ENCODE results near the gene PPP1R9B.

Gene PPP1R9B, protein sequence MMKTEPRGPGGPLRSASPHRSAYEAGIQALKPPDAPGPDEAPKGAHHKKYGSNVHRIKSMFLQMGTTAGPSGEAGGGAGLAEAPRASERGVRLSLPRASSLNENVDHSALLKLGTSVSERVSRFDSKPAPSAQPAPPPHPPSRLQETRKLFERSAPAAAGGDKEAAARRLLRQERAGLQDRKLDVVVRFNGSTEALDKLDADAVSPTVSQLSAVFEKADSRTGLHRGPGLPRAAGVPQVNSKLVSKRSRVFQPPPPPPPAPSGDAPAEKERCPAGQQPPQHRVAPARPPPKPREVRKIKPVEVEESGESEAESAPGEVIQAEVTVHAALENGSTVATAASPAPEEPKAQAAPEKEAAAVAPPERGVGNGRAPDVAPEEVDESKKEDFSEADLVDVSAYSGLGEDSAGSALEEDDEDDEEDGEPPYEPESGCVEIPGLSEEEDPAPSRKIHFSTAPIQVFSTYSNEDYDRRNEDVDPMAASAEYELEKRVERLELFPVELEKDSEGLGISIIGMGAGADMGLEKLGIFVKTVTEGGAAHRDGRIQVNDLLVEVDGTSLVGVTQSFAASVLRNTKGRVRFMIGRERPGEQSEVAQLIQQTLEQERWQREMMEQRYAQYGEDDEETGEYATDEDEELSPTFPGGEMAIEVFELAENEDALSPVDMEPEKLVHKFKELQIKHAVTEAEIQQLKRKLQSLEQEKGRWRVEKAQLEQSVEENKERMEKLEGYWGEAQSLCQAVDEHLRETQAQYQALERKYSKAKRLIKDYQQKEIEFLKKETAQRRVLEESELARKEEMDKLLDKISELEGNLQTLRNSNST

DNA sequence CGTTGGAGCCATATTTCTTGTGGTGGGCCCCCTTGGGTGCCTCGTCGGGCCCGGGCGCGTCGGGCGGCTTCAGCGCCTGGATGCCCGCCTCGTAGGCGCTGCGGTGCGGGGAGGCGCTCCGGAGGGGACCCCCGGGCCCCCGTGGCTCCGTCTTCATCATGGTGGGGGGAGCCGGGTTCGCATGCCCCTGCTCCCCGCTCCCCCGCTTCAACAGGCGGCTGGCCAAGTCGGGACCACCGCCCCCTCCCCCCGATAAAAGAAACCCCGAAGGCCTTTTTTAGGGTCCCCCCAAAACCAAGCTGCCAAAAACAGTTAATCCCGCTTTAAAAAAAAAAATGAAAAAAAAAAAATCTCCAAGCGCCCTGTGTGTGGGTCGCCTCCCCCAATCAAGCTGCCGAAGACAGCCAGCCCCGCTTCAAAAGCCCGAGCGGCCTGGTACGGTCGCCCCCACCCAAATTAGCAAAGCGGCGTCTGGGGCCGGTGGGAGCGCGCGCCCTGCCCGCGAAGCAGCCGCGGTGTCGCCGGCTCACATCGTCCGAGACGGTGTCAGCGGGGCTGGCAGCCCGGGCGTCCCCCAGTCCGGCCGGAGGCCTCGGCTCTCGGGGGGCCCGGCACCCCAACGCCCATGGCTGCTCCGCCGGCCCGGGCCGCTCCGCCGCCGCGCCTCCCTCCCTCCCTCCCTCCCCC, at the start of gene PPP1R9B:
Gene PPP1R9B (minus strand): TSS at position 324 of the 687 bp plus-strand sequence. CDS start 164 bp downstream, at position 160.
- peak; percentile 29 for DNase-seq

DNA sequence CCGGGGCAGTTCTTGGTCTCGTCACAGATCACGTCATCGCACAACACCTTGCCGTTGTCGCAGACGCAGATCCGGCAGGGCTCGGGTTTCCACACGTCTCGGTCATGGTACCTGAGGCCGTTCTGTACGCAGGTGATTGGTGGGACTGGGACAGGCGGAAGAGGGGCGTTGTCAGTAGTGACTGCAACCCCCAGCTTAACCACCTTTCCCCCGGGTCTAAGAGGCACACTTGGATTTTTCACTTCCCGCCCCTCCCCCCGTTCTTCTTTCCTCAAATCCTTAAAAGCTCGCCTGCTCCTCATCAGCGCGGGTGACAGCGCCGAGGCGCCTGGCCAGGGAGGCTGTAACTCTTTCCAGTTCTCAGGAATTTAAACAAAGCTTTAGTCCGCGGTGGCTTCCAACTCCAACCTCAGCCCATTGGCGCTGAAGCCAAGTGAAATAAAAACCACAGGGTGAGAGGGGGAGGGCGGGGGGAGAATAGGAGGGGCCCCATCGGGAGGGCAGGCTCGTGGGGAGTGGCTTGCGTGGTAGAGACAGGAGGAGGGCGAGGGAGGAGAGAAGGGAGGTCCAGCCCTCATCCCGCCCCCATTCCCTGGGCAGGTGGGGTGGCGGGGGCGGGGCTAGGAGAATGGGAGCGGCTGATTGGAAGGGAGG, 49.5 kb upstream of the PPP1R9B start:
- peak; percentile 54 for DNase-seq

DNA sequence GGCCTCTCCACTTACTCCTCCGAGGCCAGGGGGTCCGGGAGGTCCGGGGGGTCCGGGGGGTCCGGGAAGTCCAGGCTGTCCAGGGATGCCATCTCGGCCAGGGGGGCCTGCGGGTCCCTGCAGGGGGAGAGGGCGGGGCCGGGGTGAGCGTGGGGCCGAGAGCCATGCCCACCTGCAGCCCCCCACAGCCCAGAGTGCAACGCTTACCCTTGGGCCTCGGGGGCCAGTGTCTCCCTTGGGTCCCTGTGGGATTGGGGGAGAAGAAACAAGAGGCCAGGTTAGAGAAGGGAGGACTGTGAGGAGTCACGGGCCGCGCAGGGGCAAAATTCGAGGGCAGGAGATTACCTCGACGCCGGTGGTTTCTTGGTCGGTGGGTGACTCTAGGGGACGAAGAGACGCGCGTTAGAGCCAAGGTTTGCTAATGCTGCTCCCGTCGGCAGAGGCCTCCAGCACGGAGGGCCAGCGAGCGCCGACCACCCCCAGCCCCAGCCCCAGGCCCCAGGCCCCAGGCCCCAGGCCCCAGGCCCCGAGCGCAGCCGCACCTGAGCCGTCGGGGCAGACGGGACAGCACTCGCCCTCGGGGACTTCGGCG, 48.8 kb upstream of the PPP1R9B start:
- DNase-seq = no peak

DNA sequence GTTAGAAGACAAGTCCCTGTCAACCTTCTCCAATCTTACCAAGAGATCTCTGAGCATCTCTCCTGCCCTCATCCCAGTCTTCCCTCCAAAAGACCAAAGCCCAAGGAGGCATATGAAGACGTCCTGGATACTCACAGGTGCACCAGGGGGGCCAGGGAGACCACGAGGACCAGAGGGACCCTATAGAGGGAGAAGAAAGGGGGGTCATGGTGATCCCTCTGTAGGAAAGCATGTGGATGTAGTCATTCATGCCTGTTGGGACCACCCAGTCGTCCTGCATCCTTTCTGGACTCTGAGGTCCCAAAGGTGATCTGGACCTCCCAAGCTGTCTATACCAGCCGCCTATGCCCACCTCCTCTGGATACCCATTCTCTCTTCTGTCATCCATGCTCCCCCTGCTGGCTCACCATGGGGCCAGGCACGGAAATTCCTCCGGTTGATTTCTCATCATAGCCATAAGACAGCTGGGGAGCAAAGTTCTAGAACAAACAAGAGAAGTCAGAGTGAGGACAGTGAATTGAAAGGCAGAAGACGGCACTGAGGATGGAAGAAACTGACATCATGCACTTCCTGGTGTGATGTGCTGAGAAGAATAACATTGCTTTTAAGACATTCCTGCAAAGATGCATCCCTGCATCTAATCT, 47.7 kb upstream of the PPP1R9B start:
- peak; percentile 49 for DNase-seq

DNA sequence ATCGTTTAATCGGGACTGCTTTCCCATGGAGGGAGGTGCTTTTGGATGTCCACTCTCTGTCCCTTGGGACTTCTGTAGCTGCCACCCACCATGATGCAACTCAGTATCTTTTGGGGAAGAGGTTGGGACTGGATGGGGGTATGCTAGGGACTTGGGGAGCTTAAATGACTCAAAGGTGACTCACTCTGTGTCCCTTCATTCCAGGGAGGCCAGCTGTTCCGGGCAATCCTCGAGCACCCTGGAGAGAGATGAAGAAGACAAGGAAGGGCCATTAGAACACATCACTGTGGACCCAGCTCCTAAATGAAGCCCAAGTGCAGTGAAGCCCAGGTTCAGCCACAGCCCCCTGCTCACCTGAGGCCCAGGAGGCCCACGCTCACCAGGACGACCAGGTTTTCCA, 46.3 kb upstream of the PPP1R9B start:
- DNase-seq = no peak

DNA sequence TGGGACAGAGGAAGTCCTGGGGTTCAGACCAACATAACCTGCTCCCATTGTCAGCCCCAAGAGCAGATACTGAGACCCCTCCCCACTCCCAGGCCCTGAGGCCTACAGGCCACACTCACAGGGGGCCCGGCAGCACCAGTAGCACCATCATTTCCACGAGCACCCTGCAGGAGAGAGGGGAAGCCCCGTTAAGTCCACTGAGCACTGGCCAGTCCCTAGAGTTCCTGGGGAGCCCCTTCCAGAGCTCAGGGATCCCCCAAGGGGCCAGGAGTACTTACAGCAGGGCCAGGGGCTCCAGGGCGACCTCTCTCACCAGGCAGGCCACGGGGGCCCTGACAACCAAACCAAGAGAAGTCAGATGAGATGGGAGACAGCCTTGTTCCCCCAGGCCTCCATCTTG, 45.6 kb upstream of the PPP1R9B start:
- no peak for DNase-seq

DNA sequence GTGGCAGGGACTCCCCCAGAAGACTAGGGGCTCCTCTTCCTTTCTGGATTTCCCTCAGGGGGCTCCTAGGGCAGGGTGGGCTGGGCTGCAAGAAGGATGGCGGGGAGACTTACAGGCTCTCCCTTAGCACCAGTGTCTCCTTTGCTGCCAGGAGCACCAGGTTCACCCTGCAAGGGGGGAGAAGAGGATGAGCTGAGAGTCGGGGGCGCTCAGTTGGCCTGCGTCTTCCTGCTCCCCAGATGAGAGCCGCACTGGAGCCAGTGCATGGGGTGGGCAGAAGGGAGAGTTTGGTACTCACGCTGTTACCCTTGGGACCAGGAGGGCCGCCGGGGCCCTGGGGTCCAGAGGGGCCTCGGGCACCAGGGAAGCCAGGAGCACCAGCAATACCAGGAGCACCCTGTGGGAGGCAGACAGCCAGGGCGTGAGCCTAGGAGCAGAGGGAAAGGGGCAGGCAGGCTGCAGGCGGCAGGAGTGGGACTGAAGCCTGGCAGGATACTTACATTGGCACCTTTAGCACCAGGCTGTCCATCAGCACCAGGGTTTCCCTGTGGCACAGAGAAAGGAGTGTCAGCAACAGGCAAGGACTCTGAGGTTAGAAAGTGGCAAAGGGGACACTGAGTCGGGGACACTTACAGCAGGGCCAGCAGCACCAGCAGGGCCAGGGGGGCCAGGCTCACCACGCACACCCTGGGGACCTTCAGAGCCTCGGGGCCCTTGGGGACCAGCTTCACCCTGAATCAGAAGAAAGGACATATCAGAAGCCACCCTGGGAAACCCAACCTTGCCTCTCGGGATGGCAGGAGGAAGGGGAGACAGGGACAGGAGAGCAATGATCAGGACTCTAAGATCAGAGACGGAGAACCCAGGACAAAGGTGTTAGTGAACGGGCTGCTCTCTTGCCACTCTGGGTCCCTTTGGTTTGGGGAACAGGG, 44.7 kb upstream of the PPP1R9B start:
- no peak for DNase-seq

DNA sequence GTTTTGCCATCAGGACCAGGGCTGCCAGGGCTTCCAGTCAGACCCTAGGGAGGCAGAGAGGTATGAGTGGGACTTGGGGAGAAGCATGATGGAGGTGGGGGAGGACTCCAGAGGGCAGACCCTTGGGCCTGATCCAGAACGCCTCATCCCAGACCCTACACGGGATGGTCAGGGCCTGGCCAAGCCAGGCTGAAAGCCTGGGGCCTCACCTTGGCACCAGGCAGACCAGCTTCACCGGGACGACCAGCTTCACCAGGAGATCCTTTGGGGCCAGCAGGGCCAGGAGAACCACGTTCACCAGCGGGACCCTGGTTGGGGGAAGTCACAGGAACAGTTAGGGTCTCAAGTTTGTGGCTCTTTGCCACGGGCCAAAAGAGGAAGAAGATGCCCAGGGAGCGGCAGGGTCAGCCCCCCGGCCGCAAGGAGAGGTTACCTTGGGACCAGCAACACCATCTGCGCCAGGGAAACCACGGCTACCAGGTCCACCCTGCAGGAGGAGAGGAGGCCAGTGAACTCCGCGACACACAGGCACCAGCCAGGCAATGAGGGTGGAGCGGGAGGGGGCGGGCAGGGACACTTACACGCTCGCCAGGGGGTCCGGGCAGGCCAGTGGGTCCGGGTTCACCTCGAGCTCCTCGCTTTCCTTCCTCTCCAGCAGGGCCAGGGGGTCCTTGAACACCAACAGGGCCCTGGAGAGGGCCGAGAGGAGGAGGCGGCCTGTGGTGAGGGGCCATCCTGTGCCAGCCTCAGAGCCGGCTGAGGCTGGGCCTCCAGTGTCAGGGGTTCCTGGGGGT, 43.9 kb upstream of the PPP1R9B start:
- no peak for DNase-seq

DNA sequence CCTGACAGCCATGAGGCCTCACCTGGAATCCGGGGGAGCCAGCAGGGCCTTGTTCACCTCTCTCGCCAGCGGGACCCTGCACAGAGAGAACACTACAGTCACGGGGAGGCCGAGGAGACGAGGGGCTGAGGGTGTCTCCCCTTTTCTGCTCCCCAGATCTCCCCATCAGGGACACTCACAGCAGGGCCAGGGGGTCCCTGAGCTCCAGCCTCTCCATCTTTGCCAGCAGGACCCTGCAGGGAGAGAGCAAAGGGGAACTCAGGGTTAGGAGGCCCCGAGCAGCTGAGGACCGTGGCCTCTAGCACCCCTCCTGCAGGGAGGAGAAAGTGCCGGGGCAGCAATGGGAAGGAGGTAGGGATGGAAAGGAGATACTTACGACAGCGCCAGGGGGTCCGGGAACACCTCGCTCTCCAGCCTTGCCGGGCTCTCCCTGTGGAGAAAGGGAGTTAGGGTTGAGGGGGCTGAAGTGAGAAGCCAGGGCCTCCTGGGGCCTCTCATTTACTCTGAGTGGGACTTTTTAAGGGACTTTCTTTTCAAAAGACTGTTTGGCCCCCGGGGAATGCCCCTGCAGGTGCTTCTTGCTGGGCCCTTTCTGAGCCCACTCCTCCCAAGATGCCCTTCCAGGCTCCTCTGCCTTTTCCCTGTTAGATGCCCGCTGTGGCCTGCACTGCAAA, 42.3 kb upstream of the PPP1R9B start:
- DNase-seq = no peak

DNA sequence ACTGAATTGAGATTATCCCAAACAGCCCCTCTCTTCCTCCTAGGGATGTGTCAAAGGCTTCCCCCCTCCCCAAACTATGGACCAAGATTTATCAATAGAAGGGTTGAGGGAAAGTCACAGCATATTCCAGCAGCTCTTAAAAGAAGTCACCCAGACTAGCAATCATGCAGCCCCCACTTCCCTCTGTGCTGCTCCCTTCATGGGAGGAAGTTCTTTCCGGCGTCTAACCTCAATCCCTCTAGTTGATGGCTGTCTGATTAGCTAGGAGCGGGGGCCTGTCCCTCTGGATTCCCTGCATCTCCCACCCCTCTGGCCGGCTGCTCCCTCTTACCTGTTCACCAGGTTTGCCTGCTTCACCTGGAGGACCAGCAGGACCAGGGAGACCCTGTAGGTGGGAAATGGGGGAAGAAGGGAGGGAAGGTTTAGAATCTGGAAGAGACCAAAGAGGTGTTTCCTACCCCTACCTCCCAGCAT, 41.7 kb upstream of the PPP1R9B start:
- DNase-seq = no peak

DNA sequence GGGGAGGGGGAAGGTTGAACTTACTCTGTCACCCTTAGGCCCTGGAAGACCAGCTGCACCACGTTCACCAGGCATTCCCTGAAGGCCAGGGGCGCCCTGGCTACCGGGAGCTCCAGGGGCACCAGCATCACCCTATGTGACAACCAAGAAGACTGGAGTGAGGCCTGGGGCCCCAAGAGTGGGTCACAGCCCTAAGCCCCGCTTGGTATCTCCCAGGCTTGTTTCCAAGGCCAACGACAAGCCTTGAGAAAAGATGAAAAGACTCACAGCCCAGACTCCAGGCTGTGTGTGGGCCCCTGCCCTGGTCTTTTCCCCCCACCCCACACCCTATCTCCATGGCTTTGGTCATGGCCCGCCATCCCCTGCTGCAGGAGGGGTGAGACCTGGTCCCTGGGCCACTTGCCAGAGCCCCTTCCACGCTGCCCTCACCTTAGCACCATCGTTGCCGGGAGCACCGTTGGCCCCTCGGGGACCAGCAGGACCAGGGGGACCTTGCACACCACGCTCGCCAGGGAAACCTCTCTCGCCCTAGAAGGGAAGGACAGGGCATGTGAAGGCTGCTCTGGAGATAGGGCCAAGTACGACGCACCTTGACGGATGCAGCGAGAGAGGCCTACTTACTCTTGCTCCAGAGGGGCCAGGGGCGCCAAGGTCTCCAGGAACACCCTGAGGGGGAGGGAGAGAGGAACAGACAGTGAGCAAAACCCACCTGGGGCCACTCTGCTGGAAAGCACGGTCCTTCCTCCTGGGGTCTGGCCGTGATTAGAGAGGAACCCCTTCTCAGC, 41.1 kb upstream of the PPP1R9B start:
- DNase-seq = no peak

DNA sequence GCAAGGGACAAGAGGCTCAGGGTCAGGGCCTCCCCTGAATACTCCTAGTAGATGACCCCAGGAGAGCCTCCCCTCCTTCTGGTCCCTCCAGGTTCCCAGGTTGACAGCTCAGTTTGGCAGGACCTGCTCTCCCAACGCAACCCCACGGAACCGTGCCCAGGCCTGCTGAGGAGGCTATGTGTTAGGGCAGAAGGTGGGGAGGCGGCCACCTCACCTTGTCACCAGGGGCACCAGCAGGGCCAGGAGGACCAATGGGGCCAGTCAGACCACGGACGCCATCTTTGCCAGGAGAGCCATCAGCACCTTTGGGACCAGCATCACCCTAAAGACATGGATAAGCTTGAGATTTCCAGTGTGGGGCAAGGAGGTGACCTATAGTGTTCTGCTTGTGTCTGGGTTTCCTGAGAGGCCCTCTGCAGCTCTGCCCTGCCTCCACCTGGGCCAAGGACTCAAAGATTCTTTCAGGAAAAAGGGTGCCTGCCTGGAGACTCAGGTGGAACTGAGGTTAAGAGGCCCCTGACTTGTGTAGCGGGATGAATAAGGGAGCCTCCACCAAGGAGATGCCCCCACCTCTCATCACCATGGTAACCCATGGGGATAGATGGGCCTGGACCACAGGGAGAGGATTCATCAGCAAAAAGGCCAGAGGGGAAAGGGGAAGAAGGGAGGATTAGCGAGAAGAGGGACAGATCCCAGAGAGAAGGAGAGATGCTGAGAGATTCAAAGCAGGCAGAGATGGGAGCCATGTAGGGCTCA, 40.3 kb upstream of the PPP1R9B start:
- DNase-seq = no peak

DNA sequence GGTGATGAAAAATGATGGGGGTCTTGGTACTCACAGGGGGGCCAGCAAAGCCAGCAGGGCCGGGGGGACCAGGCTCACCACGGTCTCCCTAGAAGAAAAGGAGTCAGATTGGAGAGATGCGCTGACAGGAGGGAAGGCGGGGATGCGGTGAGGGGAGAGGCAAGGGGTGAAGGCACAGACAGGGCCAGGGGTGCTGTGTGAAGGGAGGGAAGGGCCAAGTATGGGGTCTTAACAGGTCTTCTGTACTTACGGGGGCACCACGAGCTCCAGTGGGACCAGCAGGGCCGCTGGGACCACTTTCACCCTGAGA, 39.8 kb upstream of the PPP1R9B start:
- no peak for DNase-seq

DNA sequence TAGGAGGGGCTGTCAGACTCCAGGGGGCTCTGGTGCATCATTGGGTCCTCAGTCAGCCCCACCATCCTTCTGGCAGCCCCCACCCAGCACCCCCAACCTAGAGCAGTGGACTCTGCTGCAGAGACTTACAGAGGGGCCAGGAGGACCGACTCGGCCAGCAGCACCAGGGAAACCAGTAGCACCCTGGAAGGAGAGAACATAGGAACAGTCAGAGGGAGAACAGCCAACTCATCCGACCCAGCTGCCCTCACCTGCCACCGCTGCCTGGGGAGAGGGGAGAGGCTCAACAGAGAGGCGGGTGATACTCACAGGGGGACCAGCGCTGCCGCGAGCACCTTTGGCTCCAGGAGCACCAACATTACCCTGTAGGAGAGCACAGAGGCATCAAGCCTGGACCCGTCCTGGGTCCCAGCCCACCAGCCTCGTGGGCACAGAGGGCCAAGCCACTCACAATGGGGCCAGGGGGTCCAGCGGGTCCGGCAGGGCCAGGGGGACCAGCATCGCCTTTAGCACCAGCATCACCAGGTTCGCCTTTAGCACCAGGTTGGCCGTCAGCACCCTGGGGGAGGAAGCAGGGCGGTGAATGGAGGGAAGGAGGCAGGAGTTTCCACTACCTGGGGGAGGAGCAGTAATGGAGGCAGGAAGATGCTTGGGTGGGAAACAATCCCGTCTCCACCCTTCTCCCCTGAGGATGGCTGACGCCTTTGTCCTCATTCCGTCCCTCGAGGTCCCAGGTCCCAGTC, 39.2 kb upstream of the PPP1R9B start:
- no peak for DNase-seq

DNA sequence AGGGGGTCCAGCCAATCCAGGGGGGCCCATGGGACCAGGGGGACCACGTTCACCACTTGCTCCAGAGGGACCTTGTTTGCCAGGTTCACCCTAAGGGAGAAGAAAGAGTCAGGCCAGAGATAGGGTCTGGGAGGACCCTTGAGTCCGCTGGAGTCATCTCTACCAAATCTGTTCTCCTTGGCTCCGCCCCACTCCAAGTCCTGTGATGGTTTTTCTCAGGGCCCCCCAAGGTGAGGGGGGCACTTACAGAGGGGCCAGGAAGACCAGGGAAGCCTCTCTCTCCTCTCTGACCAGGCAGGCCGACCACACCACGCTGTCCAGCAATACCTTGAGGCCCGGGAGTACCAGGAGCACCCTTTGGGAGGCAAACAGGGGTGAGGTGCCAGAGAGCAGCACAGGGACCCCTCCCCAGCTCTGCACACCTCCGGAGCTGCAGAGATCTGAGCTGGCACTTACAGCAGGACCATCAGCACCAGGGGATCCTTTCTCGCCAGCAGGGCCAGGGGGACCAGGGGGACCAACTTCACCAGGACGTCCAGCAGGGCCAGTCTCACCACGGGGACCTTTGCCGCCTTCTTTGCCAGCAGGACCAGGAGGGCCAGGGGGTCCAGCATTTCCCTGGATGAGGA, 38.6 kb upstream of the PPP1R9B start:
- DNase-seq = no peak

DNA sequence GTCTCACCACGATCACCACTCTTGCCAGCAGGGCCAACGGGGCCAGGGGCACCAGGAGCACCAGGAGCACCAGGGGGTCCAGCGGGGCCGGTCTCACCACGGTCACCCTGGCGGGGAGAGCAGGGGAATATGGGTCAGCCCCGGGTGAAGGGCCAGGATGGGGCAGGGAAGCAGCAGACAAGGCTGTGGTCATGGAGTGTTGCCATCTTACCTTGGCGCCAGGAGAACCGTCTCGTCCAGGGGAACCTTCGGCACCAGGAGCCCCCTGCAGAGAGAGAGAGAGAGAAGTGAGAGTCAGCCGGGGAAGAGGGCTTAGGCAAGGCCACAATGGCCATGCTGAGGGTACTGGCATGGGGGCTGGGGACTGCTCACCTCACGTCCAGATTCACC, 38.0 kb upstream of the PPP1R9B start:
- no peak for DNase-seq
